Measurements from ENCODE around the gene WDR82. TPM values are rescaled to one million over a fixed set of nuclear protein-coding genes. Genes with fewer than 3 reads are reported as not detected.

WDR82 gene
- total and polyA plus RNA-seq, 2 of the 8 experiments (the other 6 are each of a cell fraction or from before 2014, with no cell fraction given) = 33.5 to 82.7 TPM

GRCh38 chr3:52269776-52270175, 8.7 kb downstream of the WDR82 start:
- H3K56ac ChIP-seq (replicated peaks; ENCODE audit: insufficient read length, low read depth, low read length) = no peak overlapping the region
- H3K18ac ChIP-seq (ENCODE audit: extremely low read depth, low read length) = no peak overlapping the region
- H3K9ac ChIP-seq (replicated peaks in 1 of 4; ENCODE audit: extremely low read depth in 1 of 4, low read depth in 3 of 4, low read length in 3 of 4) = no peak overlapping the region
- no peak for DNase-seq (ENCODE audit: low read depth in 1 of 2, low spot score in 2 of 2)
- H2BK15ac ChIP-seq (ENCODE audit: low read length) = no peak overlapping the region
- no peaks in the 10 kb centered on the region for H3K27me3 ChIP-seq (replicated peaks in 1 of 4; ENCODE audit: control insufficient read depth in 3 of 4, extremely low read depth in 1 of 4, insufficient read depth in 3 of 4, low read length in 3 of 4)
- no peak overlapping the region for H3K27ac ChIP-seq (ENCODE audit: low read depth, low read length)
- ChIA-PET POLR2A (ENCODE audit: partially characterized antibody) (interaction anchor here (1.4 to 1.8 kb wide), 3 partner anchors 9 to 35 kb away, joined by 4 to 5 read pairs (median 4); partner anchors contain the start of gene PPM1M), CTCF (ENCODE audit: partially characterized antibody) (no interaction called here)
- no peak overlapping the region for H2AFZ ChIP-seq (ENCODE audit: low read length)
- H3K79me1 ChIP-seq (ENCODE audit: low read depth, low read length) = peaks cover 8% of the 10 kb centered on the region
- H3K14ac ChIP-seq (ENCODE audit: insufficient read length) = no peak overlapping the region
- no peak overlapping the region for H2BK20ac ChIP-seq (ENCODE audit: low read length)
- peaks cover 13 to 15% of the 10 kb centered on the region in 2 experiments for H4K20me1 ChIP-seq (replicated peaks in 1 of 2; ENCODE audit: control insufficient read depth in 1 of 2, insufficient read depth in 2 of 2, low read length in 2 of 2)
- no peaks in the 10 kb centered on the region for H3K9me3 ChIP-seq (ENCODE audit: insufficient read depth in 2 of 2, low read depth in 1 of 2, low read length in 1 of 2)
- H3K4me2 ChIP-seq (ENCODE audit: insufficient read depth in 1 of 2, low read depth in 2 of 2, low read length in 2 of 2) = no peak overlapping the region
- H3K36me3 ChIP-seq (ENCODE audit: control insufficient read depth in 2 of 4, insufficient read depth in 4 of 4, low read length in 3 of 4) = peaks cover 15 to 60% (median 36%) of the 10 kb centered on the region in 4 experiments
- H2BK120ac ChIP-seq (replicated peaks; ENCODE audit: low read depth, low read length) = no peak overlapping the region
- no peak overlapping the region for H4K5ac ChIP-seq (ENCODE audit: insufficient read length, low read depth, low read length)
- no peak overlapping the region for H3K23ac ChIP-seq (ENCODE audit: insufficient read length)
- no peak overlapping the region for H2AK5ac ChIP-seq (ENCODE audit: low read depth, low read length)
- no peak overlapping the region for H4K8ac ChIP-seq (ENCODE audit: extremely low read depth, insufficient read depth, low read length)
- no peak overlapping the region for H2BK5ac ChIP-seq (ENCODE audit: low read depth, low read length)
- no peaks in the 10 kb centered on the region for H3K4me1 ChIP-seq (replicated peaks in 1 of 4; ENCODE audit: control insufficient read depth in 3 of 4, insufficient read depth in 4 of 4, low read length in 3 of 4)
- no peak overlapping the region for H3K4ac ChIP-seq (replicated peaks; ENCODE audit: insufficient read length, low read depth, low read length)
- 95% methylated on average over 3 of the region's 3 CpGs; no CpG with 5 or more reads in 1 of the 2 experiments for WGBS, 2 experiments (ENCODE audit: extremely low coverage in 1 of 2, insufficient coverage in 1 of 2, insufficient read length in 1 of 2, insufficient replicate concordance in 2 of 2, low coverage in 1 of 2, low lambda C conversion rate in 2 of 2, missing lambda C conversion rate in 1 of 2)
- no peaks in the 10 kb centered on the region for H3K23me2 ChIP-seq (ENCODE audit: low read depth, low read length)
- peaks cover 31 to 80% of the 10 kb centered on the region in 2 experiments for H3K79me2 ChIP-seq (ENCODE audit: control insufficient read depth in 1 of 2, insufficient read depth in 2 of 2, low read length in 2 of 2)
- no peak overlapping the region for H3K4me3 ChIP-seq (ENCODE audit: extremely low read depth in 1 of 4, insufficient read depth in 2 of 4, low read depth in 3 of 4, low read length in 4 of 4)
- H2BK12ac ChIP-seq (ENCODE audit: low read depth, low read length) = no peak overlapping the region
- no peak for FAIRE-seq
- H4K91ac ChIP-seq (replicated peaks; ENCODE audit: insufficient read length, low read length) = no peak overlapping the region
- no peak for TF ChIP-seq ATF3 (IDR thresholded peaks at IDR 0.05; ENCODE audit: insufficient read depth, low read depth, low read length)
- no peak for TF ChIP-seq SP2 (IDR thresholded peaks at IDR 0.05; ENCODE audit: low read length)
- no peak for TF ChIP-seq SAP30 (IDR thresholded peaks at IDR 0.05; ENCODE audit: insufficient read depth, insufficient replicate concordance, low read length)
- no peak for TF ChIP-seq BCL11A (IDR thresholded peaks at IDR 0.05; ENCODE audit: low read depth in 2 of 2, low read length in 2 of 2)
- TF ChIP-seq NRF1 (IDR thresholded peaks at IDR 0.05; ENCODE audit: low read depth, low read length) = no peak
- no peak for TF ChIP-seq CREB1 (IDR thresholded peaks at IDR 0.05)
- TF ChIP-seq POU5F1 (IDR thresholded peaks at IDR 0.05; ENCODE audit: low read depth, low read length) = no peak
- no peak for TF ChIP-seq RAD21 (IDR thresholded peaks at IDR 0.05 in 1 of 2, conservative IDR thresholded peaks at IDR 0.05 in 1 of 2; ENCODE audit: low read depth in 2 of 2, low read length in 2 of 2)
- TF ChIP-seq CEBPB (IDR thresholded peaks at IDR 0.05; ENCODE audit: low read depth, low read length) = no peak
- TF ChIP-seq JUND (IDR thresholded peaks at IDR 0.05; ENCODE audit: low read length) = no peak
